Lower leg skin (tissue), 4 donors: ENCODE data around the gene C12orf43. TPM values are rescaled to one million over a fixed set of nuclear protein-coding genes. Genes with fewer than 3 reads are reported as not detected.

Source experiments
- DNase-seq, 2 donors: peaks; one replicate each; pipeline ENCODE4 v3.0.0-alpha.2; 2019; ENCODE audit warnings: low spot score in 2 of 2
- H3K4me3 ChIP-seq: fragments of 200-600 bp; sonication (generic); 2 replicates; pipeline ENCODE4 v1.5.1; 2017; ENCODE audit warnings: mild to moderate bottlenecking, low read depth; ENCODE audit not compliant: poor library complexity, severe bottlenecking
- CTCF ChIP-seq, 3 donors: fragments of 450-650 bp; IDR thresholded peaks; one replicate each; pipeline ENCODE4 v1.5.1; 2016; ENCODE audit warnings: antibody characterized with exemption in 3 of 3, mild to moderate bottlenecking in 3 of 3, moderate library complexity in 2 of 3
- POLR2A ChIP-seq, 2 donors: fragments of 450-650 bp; IDR thresholded peaks; one replicate each; pipeline ENCODE4 v1.6.1; 2016 to 2017; ENCODE audit warnings: antibody characterized with exemption in 2 of 2, mild to moderate bottlenecking in 1 of 2, moderate library complexity in 1 of 2
- WGBS, 2 donors: methylation state at CpG; one replicate each; pipeline ENCODE4 v1.1.5; 2018; 5-methylcytosine and 5-hydroxymethylcytosine counted together
- intact Hi-C: fragments of 100-400 bp; cut with DNase I; formaldehyde crosslinking; loops from one replicate; pipeline ENCODE4 v1.15.0; 2023; ENCODE audit warnings: low total_unique reads
- total RNA-seq, 4 donors: library from RNA; depleted of rRNA; stranded (reverse); fragments of >200 nt; gene quantifications; one replicate each; pipeline ENCODE4 v1.1.0, GENCODE V29; 2016

The C12orf43 gene
- total RNA-seq, 4 donors from 2014 or later: 4.3 to 8.9 (median 6.1) TPM

DNA sequence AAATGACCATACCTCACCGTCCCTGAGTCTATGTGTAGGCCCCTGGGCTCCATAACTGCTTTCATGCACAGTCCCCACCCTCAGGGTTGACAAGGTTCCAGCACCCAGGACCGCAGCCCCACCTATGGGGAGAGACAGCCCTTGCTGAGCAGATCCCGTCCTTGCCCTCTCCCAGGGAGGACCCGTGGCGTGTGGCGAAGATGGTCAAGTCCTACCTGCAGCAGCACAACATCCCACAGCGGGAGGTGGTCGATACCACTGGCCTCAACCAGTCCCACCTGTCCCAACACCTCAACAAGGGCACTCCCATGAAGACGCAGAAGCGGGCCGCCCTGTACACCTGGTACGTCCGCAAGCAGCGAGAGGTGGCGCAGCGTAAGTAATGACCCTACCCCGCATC lies 27.6 kb downstream of the C12orf43 start:
- H3K4me3 ChIP-seq: no peak overlapping the region
- intact Hi-C loops: no loop called here
- 85 to 90% methylated on average over 17 of the region's 17 CpGs for WGBS, 2 donors
- DNase-seq: no peak
- TF ChIP-seq CTCF (IDR thresholded peaks at IDR 0.05): no peak
- no peak for TF ChIP-seq POLR2A (IDR thresholded peaks at IDR 0.05)

DNA sequence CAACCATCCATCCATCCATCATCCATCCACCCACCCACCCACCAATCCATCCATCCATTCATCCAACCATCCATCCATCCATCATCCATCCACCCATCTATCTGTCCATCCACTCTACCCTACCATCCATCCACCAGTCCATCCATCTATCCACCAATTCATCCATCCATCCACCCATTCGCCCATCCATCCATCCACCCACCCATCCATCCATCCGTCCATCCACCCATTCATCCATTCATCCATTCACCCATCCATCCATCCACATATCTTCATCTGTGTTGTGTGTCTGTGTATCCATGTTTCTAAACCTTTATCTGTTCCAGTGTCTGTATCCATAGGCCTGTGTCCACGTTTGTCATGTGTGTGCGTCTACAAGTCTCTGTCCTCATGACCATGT lies 28.1 kb downstream of the C12orf43 start:
- intact Hi-C loops: no loop called here
- no peak for DNase-seq
- no peak overlapping the region for H3K4me3 ChIP-seq
- TF ChIP-seq CTCF (IDR thresholded peaks at IDR 0.05) (no peak), POLR2A (IDR thresholded peaks at IDR 0.05) (no peak)
- 86 to 89% methylated on average over 4 of the region's 4 CpGs for WGBS, 2 donors

GRCh38 chr12:120984351-120984898 lies 31.9 kb downstream of the C12orf43 start:
- no peak overlapping the region for H3K4me3 ChIP-seq
- intact Hi-C loops: no loop called here
- no peak for TF ChIP-seq POLR2A (IDR thresholded peaks at IDR 0.05)
- TF ChIP-seq CTCF (IDR thresholded peaks at IDR 0.05): no peak
- 85 to 89% methylated on average over 3 of the region's 3 CpGs for WGBS, 2 donors
- DNase-seq: no peak

DNA sequence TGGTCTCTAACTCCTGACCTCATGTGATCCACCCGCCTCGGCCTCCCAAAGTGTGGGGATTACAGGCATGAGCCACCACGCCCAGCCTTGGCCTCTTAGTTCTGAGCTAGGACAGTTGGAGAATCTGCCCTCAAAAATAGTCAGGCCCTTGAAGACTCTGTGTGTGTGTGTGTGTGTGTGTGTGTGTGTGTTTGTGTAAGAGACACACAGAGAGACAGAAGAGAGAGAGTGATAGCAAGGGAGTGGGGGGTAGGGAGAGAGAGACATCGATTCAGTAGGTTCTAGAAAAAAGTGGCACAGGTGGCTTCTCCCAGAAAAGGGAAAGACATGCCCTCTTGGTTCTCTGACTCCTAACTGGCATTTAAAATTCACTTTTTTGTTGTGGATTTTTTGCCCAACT lies 32.5 kb downstream of the C12orf43 start:
- H3K4me3 ChIP-seq: no peak overlapping the region
- TF ChIP-seq POLR2A (IDR thresholded peaks at IDR 0.05) (no peak), CTCF (IDR thresholded peaks at IDR 0.05) (no peak)
- WGBS, 2 donors: 85 to 88% methylated on average over 4 of the region's 4 CpGs
- intact Hi-C loops: no loop called here
- DNase-seq: no peak

- TF ChIP-seq CTCF (IDR thresholded peaks at IDR 0.05) (no peak), POLR2A (IDR thresholded peaks at IDR 0.05) (no peak)
- intact Hi-C loops: no loop called here
- no peak overlapping the region for H3K4me3 ChIP-seq
- no peak for DNase-seq
- WGBS, 2 donors: 77 to 78% methylated on average over 7 of the region's 7 CpGs
Observed at GRCh38 chr12:120982659-120983058, 33.6 kb downstream of the C12orf43 start.

DNA sequence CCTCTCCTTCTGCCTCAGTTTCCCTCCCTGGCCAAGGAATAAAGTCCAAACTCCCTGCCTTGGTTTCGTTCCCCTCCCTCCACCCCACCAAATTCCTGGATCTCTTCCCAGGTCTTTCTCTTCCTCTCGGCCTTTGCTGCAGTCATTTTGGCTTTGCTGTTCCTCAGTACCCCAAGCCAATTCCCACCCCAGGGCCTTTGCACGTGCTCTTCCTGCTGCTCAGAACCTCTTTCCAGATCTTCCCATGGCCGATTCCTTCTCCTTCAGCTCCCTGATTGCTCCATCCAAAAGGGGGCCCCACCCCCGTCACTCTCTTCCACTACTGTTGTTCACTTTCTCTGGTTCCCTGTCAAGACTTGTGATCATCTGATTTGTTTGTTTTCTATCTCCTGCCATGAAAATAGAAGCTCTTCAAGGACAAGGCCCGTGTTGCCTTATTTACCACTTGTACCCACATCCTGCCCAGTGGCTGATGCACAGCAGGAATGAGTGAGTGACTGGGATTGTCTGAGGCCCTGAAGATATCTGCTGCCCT lies 34.8 kb downstream of the C12orf43 start:
- no peak for DNase-seq
- TF ChIP-seq POLR2A (IDR thresholded peaks at IDR 0.05) (no peak), CTCF (IDR thresholded peaks at IDR 0.05) (no peak)
- intact Hi-C loops: no loop called here
- WGBS, 2 donors: 81 to 85% methylated on average over 6 of the region's 6 CpGs
- no peak overlapping the region for H3K4me3 ChIP-seq
